Mesodermal cell (in vitro differentiated cells): ENCODE data around the gene PFDN5.
A peak's percentile ranks its signal among the peaks of the same experiment; 100 is the strongest.

Experiments used
- H3K27ac ChIP-seq: 2 replicates; pipeline ENCODE4 v1.7.0; 2013; ENCODE audit warnings: mild to moderate bottlenecking, low read depth, low read length, moderate library complexity; ENCODE audit not compliant: severe bottlenecking
- H3K36me3 ChIP-seq: 2 replicates; pipeline ENCODE4 v1.7.1; 2013; ENCODE audit warnings: mild to moderate bottlenecking, low read length, moderate library complexity; ENCODE audit not compliant: control insufficient read depth, insufficient read depth
- H3K4me1 ChIP-seq: one replicate; pipeline ENCODE4 v1.7.1; 2013; ENCODE audit warnings: mild to moderate bottlenecking, low read length; ENCODE audit not compliant: insufficient read depth, control insufficient read depth, poor library complexity, severe bottlenecking
- H3K4me3 ChIP-seq: 2 replicates; pipeline ENCODE4 v1.7.0; 2013; ENCODE audit warnings: low read length, control low read depth, mild to moderate bottlenecking; ENCODE audit not compliant: insufficient read depth, poor library complexity, severe bottlenecking; ENCODE audit errors: extremely low read depth
- H3K9me3 ChIP-seq: 2 replicates; pipeline ENCODE4 v1.7.1; 2013; ENCODE audit warnings: mild to moderate bottlenecking, low read length, moderate library complexity; ENCODE audit not compliant: control insufficient read depth
- WGBS, 2 experiments: methylation state at CpG; one replicate each; pipeline ENCODE4 v1.1.5; 2013; ENCODE audit warnings: missing lambda C conversion rate in 2 of 2; ENCODE audit not compliant: insufficient coverage in 2 of 2; 5-methylcytosine and 5-hydroxymethylcytosine counted together

The PFDN5 gene

DNA sequence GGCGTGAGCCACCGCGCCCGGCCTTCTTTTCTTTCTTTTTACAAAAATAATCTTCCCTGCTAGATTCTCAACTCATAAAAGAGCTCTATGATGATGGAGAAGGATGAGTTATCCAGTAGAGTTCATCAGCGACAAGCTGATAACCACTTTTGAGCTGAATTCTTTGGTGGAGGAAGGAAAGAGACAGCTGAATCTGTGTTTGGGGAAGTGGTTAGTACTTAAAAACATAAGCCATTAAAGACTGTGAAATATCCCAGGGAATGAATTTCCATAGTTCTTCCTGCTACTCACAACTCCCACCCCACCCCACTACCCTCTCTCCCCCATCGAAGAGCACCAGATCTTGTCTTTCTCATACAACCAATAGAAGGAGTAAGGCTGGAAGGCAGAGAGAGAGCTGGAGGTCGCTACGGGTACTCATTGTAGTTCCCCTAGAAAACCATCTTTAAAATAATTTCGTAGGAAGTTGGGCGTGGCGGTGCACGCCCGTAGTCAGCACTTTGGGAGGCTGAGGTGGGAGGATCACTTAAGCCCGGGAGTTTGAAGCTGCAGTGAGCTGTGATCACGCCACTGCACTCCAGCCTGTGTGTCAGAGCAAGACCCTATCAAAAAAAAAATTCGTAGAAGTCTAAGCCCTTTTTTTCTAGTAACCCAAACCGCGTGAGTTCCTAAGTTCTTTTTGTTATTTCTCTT, 27.9 kb upstream of the PFDN5 start:
- 62 to 80% methylated on average over 7 to 9 of the region's 18 CpGs for WGBS, 2 experiments
- H3K36me3 ChIP-seq = peaks cover 30% of the 10 kb centered on the region
- H3K9me3 ChIP-seq = no peaks in the 10 kb centered on the region
- H3K27ac ChIP-seq = no peak overlapping the region
- peak overlapping the region; percentile 62 for H3K4me3 ChIP-seq
- peaks cover 19% of the 10 kb centered on the region for H3K4me1 ChIP-seq

DNA sequence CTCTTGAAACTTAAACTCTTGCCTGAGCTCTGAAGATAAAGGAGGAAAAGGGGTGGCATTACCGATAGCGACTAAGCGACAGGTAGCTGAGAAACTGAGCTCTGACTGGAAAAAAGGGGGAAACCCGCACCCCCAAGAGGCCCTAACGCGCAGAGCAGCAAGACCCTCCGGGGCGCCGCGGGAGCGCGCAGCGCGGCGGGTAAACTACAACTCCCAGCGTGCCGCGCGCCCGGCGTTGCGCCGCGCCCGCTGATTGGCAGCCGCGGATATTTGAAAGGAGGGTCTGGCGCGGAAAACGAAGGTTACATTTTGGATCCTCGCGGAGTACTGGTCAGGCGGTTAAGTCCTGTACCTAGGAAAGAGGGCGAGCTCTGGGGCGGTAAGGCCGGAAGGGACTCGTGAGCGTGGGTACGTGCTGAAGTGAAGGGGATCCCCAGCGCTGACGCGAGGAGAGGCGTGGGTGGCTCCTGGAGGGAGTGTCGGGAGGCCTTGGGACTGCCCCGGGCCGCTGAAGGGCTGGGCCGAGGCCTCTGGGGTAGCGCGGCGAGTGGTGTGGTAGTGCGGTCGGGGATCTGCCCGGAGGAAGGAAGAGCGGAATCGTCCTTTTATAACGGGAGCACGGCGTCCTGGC, 27.2 kb upstream of the PFDN5 start, which contains the start of gene ESPL1:
ESPL1 (plus strand) TSS at position 301 of the 631 bp plus-strand sequence. CDS start 468 bp downstream, outside the sequence.
- Histone ChIP-seq H3K4me1 (peaks cover 20% of the 10 kb centered on the region), H3K9me3 (no peaks in the 10 kb centered on the region), H3K4me3 (peak within 1 kb of the TSS; percentile 62), H3K27ac (no peak within 1 kb of the TSS), H3K36me3 (peaks cover 36% of the 10 kb centered on the region)
- 0 to 1% methylated on average over 39 to 46 of the region's 58 CpGs for WGBS, 2 experiments

DNA sequence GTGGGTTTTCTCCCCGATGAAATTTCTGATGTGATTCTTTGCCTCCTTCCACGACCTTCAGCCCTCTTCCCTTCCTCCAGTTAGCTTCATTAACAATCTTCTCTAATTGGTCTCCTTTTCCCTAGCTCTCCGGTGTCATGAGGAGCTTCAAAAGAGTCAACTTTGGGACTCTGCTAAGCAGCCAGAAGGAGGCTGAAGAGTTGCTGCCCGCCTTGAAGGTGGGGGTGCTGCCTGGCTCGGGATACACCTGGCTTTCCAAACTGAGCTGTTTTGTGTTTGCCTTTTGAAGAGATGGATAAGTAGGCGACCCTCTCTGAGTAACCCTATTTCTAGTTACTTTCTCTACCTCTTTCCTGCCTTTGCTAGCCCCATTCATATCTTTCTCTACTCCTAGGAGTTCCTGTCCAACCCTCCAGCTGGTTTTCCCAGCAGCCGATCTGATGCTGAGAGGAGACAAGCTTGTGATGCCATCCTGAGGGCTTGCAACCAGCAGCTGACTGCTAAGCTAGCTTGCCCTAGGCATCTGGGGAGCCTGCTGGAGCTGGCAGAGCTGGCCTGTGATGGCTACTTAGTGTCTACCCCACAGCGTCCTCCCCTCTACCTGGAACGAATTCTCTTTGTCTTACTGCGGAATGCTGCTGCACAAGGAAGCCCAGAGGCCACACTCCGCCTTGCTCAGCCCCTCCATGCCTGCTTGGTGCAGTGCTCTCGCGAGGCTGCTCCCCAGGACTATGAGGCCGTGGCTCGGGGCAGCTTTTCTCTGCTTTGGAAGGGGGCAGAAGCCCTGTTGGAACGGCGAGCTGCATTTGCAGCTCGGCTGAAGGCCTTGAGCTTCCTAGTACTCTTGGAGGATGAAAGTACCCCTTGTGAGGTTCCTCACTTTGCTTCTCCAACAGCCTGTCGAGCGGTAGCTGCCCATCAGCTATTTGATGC, 26.4 kb upstream of the PFDN5 start:
- H3K36me3 ChIP-seq = peaks cover 36% of the 10 kb centered on the region
- H3K4me1 ChIP-seq = peaks cover 20% of the 10 kb centered on the region
- WGBS, 2 experiments = 74% methylated on average over 16 to 17 of the region's 20 CpGs

DNA sequence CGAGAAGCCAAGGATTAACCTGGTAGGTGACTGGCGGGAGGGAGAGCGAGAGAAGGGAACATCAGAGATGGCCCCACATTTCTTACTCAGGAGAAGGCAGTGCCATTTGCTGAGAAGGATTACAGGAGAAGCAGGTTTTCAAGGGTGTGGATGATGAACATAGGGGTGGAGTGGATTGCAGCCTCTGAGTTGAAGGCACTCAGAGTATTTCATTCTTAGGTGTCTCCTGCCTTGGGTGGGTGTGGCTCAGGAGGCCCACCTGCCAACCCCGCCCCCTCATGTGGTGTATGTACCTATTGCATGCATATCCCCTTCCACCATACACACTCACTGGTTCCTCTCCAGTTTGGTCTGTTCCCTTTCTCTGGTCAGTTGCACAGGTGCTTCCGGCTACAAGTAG, 20.9 kb upstream of the PFDN5 start:
- Histone ChIP-seq H3K27ac (no peak overlapping the region), H3K9me3 (no peaks in the 10 kb centered on the region), H3K36me3 (peaks cover 78% of the 10 kb centered on the region), H3K4me1 (peaks cover 14% of the 10 kb centered on the region), H3K4me3 (no peak overlapping the region)
- 94 to 100% methylated on average over 4 of the region's 5 CpGs for WGBS, 2 experiments

More for the DNA sequence above, 26.4 kb upstream of the PFDN5 start:
- peak overlapping the region; percentile 62 for H3K4me3 ChIP-seq
- no peak overlapping the region for H3K27ac ChIP-seq
- no peaks in the 10 kb centered on the region for H3K9me3 ChIP-seq

DNA sequence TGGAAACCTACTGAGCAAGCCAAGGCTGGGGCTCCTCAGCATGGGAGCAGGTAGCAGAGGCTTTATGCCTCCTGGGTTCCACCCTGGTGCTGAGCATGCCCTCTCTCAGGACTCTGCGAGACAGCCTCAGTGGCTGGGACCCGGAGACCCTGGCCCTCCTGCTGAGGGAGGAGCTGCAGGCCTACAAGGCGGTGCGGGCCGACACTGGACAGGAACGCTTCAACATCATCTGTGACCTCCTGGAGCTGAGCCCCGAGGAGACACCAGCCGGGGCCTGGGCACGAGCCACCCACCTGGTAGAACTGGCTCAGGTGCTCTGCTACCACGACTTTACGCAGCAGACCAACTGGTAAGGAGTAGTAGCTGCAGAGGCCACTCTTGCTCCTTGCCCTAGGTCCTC, 18.8 kb upstream of the PFDN5 start:
- Histone ChIP-seq H3K36me3 (peaks cover 77% of the 10 kb centered on the region), H3K4me1 (peaks cover 4% of the 10 kb centered on the region)
- 92 to 100% methylated on average over 11 of the region's 11 CpGs for WGBS, 2 experiments

DNA sequence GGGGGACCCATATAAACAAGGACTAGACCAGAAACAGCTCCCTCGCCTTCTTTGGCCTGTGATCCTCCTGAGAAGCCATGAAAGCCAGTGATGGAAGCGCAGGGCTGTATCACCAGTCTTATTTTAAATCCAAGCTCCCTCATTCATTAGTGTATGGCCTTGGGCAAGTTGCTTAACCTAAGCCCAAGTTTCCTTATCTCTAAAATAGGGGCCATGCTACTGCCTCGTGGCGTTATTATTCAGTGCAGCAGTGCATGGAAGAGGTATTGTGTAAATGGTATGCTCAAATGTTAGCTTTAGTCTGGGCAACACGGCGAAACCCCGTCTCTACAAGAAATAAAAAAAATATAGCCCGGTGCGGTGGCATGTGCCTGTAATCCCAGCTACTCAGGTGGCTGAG, 17.4 kb upstream of the PFDN5 start:
- no peak overlapping the region for H3K4me3 ChIP-seq
- H3K27ac ChIP-seq = no peak overlapping the region
- WGBS, 2 experiments = 97 to 98% methylated on average over 7 of the region's 9 CpGs
- H3K36me3 ChIP-seq = peaks cover 80% of the 10 kb centered on the region
- no peaks in the 10 kb centered on the region for H3K9me3 ChIP-seq
- no peaks in the 10 kb centered on the region for H3K4me1 ChIP-seq

More for the DNA sequence above, 18.8 kb upstream of the PFDN5 start:
- Histone ChIP-seq H3K27ac (no peak overlapping the region), H3K9me3 (no peaks in the 10 kb centered on the region), H3K4me3 (no peak overlapping the region)

DNA sequence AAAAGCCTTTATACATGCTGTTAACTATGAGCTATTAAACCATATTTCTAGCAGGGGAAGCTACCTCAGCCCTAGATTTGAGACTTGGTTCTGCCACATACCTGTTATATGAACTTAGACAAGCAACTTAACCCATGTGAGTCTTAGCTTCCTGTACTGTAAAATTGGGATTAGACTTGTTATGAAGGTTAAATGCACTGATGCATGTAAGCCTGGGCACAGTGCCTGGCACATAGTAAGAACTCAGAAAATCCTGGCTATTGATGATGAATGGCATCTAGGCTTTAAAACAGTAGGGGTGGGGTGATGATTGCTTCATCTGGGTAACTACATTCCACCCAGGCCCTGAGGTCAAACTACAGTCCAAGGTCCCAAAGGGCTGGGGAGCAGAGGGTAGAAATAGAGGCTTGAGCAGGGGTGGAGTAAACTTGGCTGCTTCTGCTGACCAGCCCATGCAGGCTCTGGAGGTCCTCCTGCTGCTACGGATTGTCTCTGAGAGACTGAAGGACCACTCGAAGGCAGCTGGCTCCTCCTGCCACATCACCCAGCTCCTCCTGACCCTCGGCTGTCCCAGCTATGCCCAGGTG, 16.0 kb upstream of the PFDN5 start:
- no peaks in the 10 kb centered on the region for H3K4me1 ChIP-seq
- 89 to 100% methylated on average over 2 to 3 of the region's 3 CpGs for WGBS, 2 experiments
- H3K36me3 ChIP-seq = peaks cover 91% of the 10 kb centered on the region

DNA sequence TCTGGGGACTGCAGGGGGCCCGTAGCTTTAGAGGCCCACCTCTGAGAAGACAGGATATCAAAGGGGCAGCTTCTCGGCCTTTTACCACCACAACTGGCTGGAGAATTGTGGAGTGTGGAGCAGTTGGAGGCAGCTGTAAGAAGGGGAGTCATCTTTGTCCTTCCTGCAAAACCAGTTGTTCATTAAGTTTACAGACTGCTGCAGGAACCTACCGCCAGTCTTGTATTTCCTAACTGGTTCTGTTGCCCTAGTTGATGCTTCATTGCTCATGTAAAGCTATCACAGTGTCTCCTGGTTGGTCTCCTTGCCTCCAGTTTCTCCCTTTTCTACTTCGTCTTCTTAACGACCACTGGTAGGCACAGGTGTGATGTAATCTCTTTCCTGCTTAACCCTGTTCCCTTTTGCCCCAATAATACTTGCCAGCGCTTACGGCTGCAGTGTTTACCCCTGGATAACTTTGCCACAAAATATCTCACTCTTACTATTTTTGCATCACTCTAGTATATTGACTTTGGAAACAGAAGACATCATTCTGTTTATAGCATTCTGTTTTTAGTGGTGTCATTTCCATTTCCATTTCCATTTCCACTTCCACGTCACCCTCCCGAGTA, 15.3 kb upstream of the PFDN5 start:
- peaks cover 91% of the 10 kb centered on the region for H3K36me3 ChIP-seq
- H3K9me3 ChIP-seq = no peaks in the 10 kb centered on the region

More for the DNA sequence above, 16.0 kb upstream of the PFDN5 start:
- Histone ChIP-seq H3K9me3 (no peaks in the 10 kb centered on the region), H3K27ac (no peak overlapping the region), H3K4me3 (no peak overlapping the region)

DNA sequence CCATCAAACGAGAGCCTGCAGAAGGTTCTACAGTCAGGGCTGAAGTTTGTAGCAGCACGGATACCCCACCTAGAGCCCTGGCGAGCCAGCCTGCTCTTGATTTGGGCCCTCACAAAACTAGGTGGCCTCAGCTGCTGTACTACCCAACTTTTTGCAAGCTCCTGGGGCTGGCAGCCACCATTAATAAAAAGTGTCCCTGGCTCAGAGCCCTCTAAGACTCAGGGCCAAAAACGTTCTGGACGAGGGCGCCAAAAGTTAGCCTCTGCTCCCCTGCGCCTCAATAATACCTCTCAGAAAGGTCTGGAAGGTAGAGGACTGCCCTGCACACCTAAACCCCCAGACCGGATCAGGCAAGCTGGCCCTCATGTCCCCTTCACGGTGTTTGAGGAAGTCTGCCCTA, 8.9 kb upstream of the PFDN5 start:
- Histone ChIP-seq H3K4me3 (no peak overlapping the region), H3K9me3 (no peaks in the 10 kb centered on the region), H3K4me1 (no peaks in the 10 kb centered on the region), H3K36me3 (peaks cover 88% of the 10 kb centered on the region), H3K27ac (no peak overlapping the region)
- WGBS, 2 experiments = 93 to 98% methylated on average over 5 to 9 of the region's 9 CpGs

More for the DNA sequence above, 15.3 kb upstream of the PFDN5 start:
- Histone ChIP-seq H3K27ac (no peak overlapping the region), H3K4me3 (no peak overlapping the region), H3K4me1 (no peaks in the 10 kb centered on the region)
- WGBS, 2 experiments = 87 to 94% methylated on average over 5 of the region's 9 CpGs

DNA sequence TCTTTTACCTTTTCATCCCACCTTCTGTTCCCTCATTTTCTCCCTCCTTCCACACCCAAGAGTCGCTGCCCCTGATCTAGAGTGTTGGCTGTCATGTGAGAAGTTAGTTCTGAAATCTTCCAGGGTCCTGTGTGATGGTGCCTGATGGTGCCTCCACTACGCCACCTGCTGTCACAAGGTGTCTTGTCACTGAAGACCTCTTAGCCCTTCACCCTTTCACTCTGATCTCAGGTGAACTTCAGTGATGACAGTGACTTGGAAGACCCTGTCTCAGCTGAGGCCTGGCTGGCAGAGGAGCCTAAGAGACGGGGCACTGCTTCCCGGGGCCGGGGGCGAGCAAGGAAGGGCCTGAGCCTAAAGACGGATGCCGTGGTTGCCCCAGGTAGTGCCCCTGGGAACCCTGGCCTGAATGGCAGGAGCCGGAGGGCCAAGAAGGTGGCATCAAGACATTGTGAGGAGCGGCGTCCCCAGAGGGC, 7.6 kb upstream of the PFDN5 start:
- Histone ChIP-seq H3K4me1 (no peaks in the 10 kb centered on the region), H3K27ac (no peak overlapping the region), H3K4me3 (no peak overlapping the region), H3K36me3 (peaks cover 87% of the 10 kb centered on the region), H3K9me3 (no peaks in the 10 kb centered on the region)
- 80 to 85% methylated on average over 7 to 10 of the region's 11 CpGs for WGBS, 2 experiments
